Measurements from ENCODE around the gene MAP3K5.

MAP3K5 gene

DNA sequence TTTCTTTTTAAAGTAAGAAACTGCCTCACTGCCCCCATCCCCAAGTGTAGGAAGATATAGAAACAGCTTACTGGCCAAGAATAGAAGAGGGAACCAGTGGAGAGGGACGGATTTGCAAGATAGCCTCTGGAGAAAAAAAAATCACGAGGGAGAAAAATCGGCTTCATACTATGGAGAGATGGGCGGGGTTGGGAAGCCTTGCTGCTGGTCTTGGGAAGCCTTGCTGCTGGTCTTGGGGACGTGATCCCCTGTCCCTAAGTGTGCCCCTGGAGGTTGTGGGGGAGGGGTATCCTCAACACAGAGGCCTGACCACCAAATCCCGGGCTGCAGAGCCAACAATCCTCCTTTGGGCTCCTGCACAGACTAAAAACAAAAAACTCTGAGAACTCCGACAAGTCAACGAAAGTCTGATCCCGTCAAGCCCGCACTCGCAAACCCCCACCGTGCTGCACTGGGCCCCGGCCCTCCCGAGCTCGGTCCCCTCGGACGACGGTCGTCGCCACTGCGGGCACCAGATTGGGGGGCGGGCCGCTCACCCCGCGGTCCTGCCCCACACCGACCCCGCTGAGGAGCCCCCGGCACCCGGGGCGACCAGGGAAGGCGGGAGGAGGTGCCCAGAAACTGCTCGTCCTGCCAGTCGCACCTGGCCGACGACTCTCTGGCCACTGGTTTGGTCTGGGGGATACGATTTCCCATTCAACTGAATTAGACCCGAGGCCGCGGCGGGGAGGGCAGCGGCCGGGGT, 242.8 kb downstream of the MAP3K5 start:
- H3K27me3 ChIP-seq (ENCODE audit: control insufficient read depth, insufficient read depth, low read length) = no peaks in the 10 kb centered on the region
- peak overlapping the region; percentile 5 for H3K9ac ChIP-seq (ENCODE audit: low read length)
- peak overlapping the region; percentile 75 for H3K4me3 ChIP-seq (ENCODE audit: low read length)
- H3K36me3 ChIP-seq (ENCODE audit: control insufficient read depth, insufficient read depth, low read length) = no peaks in the 10 kb centered on the region
- no peak overlapping the region for H3K27ac ChIP-seq (ENCODE audit: low read depth, low read length)
- peaks cover 2% of the 10 kb centered on the region for H3K4me1 ChIP-seq (ENCODE audit: control insufficient read depth, insufficient read depth, low read length)

DNA sequence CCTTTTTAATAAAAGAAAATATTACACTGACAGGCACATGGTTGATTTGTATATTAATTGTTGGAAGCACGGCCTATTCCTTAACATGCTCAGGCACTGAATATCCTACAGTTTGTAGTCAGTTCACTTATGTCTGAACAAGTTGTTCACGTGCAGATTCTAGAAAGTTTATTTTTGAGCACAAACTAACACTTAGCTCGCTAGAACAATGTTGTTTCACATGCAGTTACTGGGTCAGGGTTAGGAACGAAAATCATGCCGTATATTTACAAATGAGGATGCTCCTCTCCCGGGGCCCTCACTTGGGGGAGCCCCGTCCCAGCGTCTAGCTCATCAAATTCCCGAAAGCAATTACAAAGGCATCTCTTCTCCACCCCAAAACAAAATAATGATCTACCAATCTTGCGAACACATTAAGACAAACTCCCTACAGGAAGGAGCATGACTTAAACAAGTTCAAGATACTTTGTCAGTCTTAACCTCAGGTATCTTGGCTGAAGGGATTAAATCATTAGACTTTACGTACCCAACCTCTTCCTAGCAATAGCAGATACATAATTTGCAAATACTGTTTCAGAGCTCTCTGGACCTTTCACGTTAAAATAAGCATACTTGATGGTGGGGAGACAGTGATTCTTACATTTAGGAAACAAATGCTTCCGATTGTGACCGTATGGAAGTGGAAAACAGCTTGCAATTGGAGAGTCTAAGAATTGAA, 243.5 kb downstream of the MAP3K5 start:
- Histone ChIP-seq H3K4me3 (ENCODE audit: low read length) (peak overlapping the region; percentile 75), H3K27me3 (ENCODE audit: control insufficient read depth, insufficient read depth, low read length) (no peaks in the 10 kb centered on the region), H3K9ac (ENCODE audit: low read length) (no peak overlapping the region), H3K4me1 (ENCODE audit: control insufficient read depth, insufficient read depth, low read length) (peaks cover 2% of the 10 kb centered on the region), H3K36me3 (ENCODE audit: control insufficient read depth, insufficient read depth, low read length) (no peaks in the 10 kb centered on the region), H3K27ac (ENCODE audit: low read depth, low read length) (no peak overlapping the region)

DNA sequence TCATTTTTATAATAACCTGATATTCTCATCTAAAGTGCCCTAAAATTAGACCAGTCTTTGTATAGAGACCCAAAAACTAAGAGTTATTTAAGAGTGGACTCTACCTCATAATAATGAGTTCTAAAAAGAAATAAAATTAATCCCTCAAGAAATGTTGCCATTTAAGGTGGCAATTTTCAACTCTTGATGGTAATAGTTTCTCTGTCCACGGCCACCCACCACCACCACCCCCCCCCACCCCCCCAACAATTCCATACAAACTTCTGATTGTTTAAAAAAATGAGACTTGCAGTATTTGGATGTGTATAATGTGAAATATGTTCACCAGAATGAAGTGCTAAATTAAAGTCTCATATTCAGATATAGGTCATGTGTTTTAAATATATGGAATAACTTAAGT, 244.4 kb downstream of the MAP3K5 start:
- Histone ChIP-seq H3K27me3 (ENCODE audit: control insufficient read depth, insufficient read depth, low read length) (no peaks in the 10 kb centered on the region), H3K27ac (ENCODE audit: low read depth, low read length) (no peak overlapping the region), H3K4me3 (ENCODE audit: low read length) (no peak overlapping the region), H3K9ac (ENCODE audit: low read length) (no peak overlapping the region), H3K4me1 (ENCODE audit: control insufficient read depth, insufficient read depth, low read length) (peaks cover 2% of the 10 kb centered on the region), H3K36me3 (ENCODE audit: control insufficient read depth, insufficient read depth, low read length) (no peaks in the 10 kb centered on the region)

DNA sequence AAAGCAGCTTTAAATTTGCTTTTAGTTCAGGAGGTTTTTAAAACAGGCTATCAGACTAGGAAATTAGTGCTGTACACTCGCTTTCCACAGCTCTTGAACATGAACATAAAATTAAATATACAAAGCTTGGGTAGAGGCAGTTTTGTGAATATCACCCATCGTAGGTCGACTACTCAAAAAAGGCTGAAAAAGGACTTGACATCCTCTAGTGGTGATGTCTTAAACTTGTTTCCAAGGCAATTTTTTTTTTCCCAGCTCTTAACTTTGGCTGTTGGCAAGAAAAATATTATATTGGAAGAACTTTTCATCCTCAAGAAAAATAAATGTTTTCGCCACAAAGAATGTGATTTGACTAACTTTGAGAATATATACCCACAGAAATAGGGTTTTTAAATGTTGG, 244.9 kb downstream of the MAP3K5 start:
- Histone ChIP-seq H3K36me3 (ENCODE audit: control insufficient read depth, insufficient read depth, low read length) (no peaks in the 10 kb centered on the region), H3K4me1 (ENCODE audit: control insufficient read depth, insufficient read depth, low read length) (peaks cover 2% of the 10 kb centered on the region), H3K9ac (ENCODE audit: low read length) (no peak overlapping the region), H3K4me3 (ENCODE audit: low read length) (peak overlapping the region; percentile 12), H3K27ac (ENCODE audit: low read depth, low read length) (no peak overlapping the region), H3K27me3 (ENCODE audit: control insufficient read depth, insufficient read depth, low read length) (no peaks in the 10 kb centered on the region)

DNA sequence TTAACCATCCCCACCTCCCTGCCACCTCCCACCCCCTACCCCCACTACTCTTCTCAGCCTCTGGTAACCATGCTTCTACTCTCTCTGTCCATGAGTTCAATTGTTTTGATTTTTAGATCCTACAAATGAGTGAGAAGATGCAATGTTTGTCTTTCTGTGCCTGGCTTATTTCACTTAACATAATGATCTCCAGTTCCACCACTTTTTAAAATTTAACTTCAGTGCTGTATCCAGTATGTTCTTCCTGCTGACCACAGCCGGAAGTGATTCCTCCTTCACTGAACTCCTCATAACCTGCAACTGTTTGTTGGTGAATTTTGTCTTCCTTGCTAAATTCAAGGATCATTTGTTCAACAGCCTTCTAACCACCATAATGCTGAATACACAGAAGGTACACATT, 245.9 kb downstream of the MAP3K5 start:
- Histone ChIP-seq H3K27ac (ENCODE audit: low read depth, low read length) (no peak overlapping the region), H3K4me1 (ENCODE audit: control insufficient read depth, insufficient read depth, low read length) (peaks cover 2% of the 10 kb centered on the region), H3K4me3 (ENCODE audit: low read length) (no peak overlapping the region), H3K36me3 (ENCODE audit: control insufficient read depth, insufficient read depth, low read length) (no peaks in the 10 kb centered on the region), H3K9ac (ENCODE audit: low read length) (no peak overlapping the region), H3K27me3 (ENCODE audit: control insufficient read depth, insufficient read depth, low read length) (no peaks in the 10 kb centered on the region)

DNA sequence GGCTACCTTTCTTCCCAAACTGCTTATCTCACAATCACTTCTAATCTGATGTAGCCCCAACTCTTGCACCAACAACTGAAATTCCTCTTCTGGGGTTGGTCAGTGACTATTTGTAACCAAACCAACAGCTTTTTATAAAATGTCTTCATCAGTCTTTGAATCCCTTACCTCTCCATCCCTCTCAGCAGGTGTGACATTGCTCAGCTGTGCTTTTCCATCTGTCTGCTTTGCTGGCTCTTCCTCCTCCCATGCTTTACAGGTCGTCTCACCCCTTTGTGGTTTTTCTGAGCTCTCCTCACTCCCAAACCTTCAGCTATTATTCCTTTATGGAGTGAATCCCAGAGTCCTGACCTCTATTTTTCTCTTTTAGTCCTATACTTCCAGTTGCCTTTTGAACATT, 248.0 kb downstream of the MAP3K5 start:
- H3K36me3 ChIP-seq (ENCODE audit: control insufficient read depth, insufficient read depth, low read length) = no peaks in the 10 kb centered on the region
- H3K9ac ChIP-seq (ENCODE audit: low read length) = no peak overlapping the region
- H3K4me1 ChIP-seq (ENCODE audit: control insufficient read depth, insufficient read depth, low read length) = no peaks in the 10 kb centered on the region
- H3K27me3 ChIP-seq (ENCODE audit: control insufficient read depth, insufficient read depth, low read length) = no peaks in the 10 kb centered on the region
- no peak overlapping the region for H3K27ac ChIP-seq (ENCODE audit: low read depth, low read length)
- no peak overlapping the region for H3K4me3 ChIP-seq (ENCODE audit: low read length)

DNA sequence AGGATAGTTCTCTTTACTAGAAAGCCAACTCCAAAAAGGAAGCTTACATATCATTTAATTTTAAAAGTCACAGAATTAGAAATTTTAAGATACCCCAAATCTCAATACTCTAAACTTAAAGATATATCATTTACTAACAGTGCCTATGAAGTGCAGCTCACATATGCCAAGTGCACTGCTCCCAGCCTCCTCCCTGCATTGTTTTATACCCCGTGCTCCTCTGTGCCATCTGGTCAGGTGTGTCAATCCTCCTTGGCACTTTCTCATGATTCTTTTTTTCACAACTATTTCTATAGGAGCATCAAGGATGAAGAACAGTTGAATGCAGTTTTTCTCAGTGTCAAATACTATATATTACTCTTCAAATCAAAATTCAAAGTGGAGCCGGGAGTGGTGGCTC, 250.9 kb downstream of the MAP3K5 start:
- no peak overlapping the region for H3K4me3 ChIP-seq (ENCODE audit: low read length)
- no peaks in the 10 kb centered on the region for H3K36me3 ChIP-seq (ENCODE audit: control insufficient read depth, insufficient read depth, low read length)
- no peak overlapping the region for H3K9ac ChIP-seq (ENCODE audit: low read length)
- no peak overlapping the region for H3K27ac ChIP-seq (ENCODE audit: low read depth, low read length)
- no peaks in the 10 kb centered on the region for H3K4me1 ChIP-seq (ENCODE audit: control insufficient read depth, insufficient read depth, low read length)
- no peaks in the 10 kb centered on the region for H3K27me3 ChIP-seq (ENCODE audit: control insufficient read depth, insufficient read depth, low read length)

DNA sequence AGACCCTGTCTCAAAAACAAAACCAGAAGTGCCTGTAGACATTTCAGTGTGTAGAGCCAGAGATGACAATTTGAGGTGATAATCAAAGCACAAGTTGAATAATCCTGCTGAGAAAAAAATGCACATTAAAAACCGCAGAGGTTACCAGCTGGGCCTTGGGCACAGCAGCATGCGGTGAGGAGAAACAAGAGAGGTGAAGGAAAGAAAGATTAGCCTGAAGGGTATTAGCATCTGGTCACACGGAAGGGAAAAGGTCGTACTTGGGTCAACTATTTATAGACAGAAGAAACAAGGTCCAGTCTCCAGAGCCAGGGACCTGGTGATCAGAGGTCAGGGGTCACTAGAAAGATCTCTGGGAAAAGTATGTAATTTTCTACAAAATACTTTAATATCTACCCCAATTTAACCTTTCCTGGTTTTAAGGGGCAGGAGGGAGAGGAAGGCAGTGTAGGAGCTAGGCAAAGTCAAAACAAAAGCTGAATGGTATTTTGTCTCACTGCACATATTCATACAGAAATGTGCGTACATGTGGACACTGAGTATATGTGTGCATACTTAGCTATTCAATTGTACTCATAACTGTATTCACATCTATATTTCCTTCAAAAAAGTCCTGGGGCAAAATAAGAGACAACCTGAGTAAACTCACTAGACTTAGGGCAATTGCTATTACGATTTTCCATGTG, 252.2 kb downstream of the MAP3K5 start:
- Histone ChIP-seq H3K9ac (ENCODE audit: low read length) (no peak overlapping the region), H3K27ac (ENCODE audit: low read depth, low read length) (no peak overlapping the region), H3K36me3 (ENCODE audit: control insufficient read depth, insufficient read depth, low read length) (no peaks in the 10 kb centered on the region), H3K27me3 (ENCODE audit: control insufficient read depth, insufficient read depth, low read length) (no peaks in the 10 kb centered on the region), H3K4me3 (ENCODE audit: low read length) (no peak overlapping the region), H3K4me1 (ENCODE audit: control insufficient read depth, insufficient read depth, low read length) (no peaks in the 10 kb centered on the region)

DNA sequence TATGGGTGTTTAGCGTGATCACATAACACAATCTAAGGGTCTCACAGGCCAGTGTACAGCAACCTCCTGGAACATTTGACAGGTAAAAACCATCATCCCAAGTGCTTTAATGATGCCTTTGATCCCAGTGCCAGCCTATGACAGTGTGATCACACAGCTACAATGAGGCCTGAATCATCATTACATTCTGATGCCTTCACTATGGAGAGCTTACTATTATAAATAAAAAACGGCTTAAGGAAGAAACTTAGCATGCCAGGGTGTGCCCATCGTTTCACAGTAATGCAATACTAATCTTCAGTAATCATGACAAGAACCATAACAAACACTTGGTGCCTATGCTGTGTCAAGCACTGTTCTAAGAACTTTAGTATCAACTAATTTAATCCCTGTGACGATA, 253.4 kb downstream of the MAP3K5 start:
- no peaks in the 10 kb centered on the region for H3K36me3 ChIP-seq (ENCODE audit: control insufficient read depth, insufficient read depth, low read length)
- H3K27me3 ChIP-seq (ENCODE audit: control insufficient read depth, insufficient read depth, low read length) = no peaks in the 10 kb centered on the region
- no peaks in the 10 kb centered on the region for H3K4me1 ChIP-seq (ENCODE audit: control insufficient read depth, insufficient read depth, low read length)
- no peak overlapping the region for H3K4me3 ChIP-seq (ENCODE audit: low read length)
- H3K27ac ChIP-seq (ENCODE audit: low read depth, low read length) = no peak overlapping the region
- no peak overlapping the region for H3K9ac ChIP-seq (ENCODE audit: low read length)

DNA sequence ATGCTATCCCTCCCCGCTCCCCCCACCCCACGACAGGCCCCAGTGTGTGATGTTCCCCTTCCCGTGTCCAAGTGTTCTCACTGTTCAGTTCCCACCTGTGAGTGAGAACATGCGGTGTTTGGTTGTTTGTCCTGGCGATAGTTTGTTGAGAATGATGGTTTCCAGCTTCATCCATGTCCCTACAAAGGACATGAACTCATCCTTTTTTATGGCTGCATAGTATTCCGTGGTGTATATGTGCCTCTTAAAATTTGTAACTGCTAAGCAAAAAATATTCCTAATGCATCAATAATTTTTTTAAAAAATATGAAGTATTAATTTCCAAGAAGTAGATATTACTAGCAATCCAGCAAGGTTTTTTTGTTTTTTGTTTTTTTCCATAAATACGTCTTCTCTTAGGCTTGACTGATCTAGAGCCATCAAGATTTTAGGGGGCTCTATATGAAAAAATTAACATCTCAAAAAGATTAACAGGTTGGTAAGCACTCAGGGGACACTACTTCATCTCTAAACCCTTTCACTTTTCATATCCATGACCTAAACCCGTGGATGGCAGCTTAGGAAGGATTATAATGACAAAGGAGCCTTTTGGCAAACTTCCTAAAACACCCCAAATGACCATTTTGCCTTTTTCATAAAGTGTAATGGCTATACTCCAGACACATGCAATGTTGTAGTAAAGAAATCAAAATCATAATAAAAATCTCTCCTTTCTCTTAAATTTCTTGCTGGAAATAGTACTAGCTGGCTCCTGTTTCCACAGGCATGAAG, 256.2 kb downstream of the MAP3K5 start:
- Histone ChIP-seq H3K4me1 (ENCODE audit: control insufficient read depth, insufficient read depth, low read length) (no peaks in the 10 kb centered on the region), H3K27me3 (ENCODE audit: control insufficient read depth, insufficient read depth, low read length) (no peaks in the 10 kb centered on the region)

DNA sequence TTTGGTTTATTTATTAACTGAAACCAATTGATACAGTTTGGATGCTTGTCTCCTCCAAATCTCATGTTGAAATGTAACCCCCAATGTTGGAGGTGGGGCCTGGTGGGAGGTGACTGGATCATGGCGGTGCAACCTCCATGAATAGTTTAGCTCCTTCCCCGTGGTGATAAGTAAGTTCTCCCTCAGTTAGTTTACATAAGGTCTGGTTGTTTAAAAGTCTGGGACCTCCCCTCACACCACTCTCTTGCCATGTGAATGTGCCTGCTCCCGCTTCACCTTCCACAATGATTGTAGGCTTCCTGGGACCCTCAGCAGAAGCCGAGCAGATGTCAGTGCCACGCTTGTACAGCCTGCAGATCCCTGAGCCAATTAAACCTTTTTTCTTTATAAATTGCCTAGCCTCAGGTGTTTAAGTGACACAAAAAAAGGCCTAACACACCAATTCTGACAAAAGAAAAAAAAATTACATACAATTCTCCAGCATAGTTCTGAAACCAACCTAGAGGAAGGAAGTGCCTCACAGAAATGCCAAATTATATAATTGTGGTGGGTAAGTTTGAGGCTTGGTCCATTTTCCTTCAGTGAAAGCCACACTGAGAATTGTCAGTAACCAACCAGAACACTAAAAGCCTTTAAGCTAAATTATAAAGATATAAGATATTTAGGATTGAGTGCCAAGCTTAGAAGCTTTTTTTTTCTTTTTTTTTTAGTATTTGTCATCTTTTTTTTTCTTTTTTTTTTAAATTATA, 257.1 kb downstream of the MAP3K5 start:
- Histone ChIP-seq H3K9ac (ENCODE audit: low read length) (no peak overlapping the region), H3K36me3 (ENCODE audit: control insufficient read depth, insufficient read depth, low read length) (no peaks in the 10 kb centered on the region), H3K27ac (ENCODE audit: low read depth, low read length) (no peak overlapping the region), H3K4me1 (ENCODE audit: control insufficient read depth, insufficient read depth, low read length) (no peaks in the 10 kb centered on the region), H3K27me3 (ENCODE audit: control insufficient read depth, insufficient read depth, low read length) (no peaks in the 10 kb centered on the region), H3K4me3 (ENCODE audit: low read length) (no peak overlapping the region)

More for the DNA sequence above, 256.2 kb downstream of the MAP3K5 start:
- Histone ChIP-seq H3K27ac (ENCODE audit: low read depth, low read length) (no peak overlapping the region), H3K36me3 (ENCODE audit: control insufficient read depth, insufficient read depth, low read length) (no peaks in the 10 kb centered on the region), H3K9ac (ENCODE audit: low read length) (no peak overlapping the region), H3K4me3 (ENCODE audit: low read length) (no peak overlapping the region)
